H1 (cell line): ENCODE data around the gene TECPR2. TPM values are rescaled to one million over a fixed set of nuclear protein-coding genes. Genes with fewer than 3 reads are reported as not detected.

Experiments
- CTCF ChIA-PET: fragments of 300-600 bp; sonication (Branson Sonifier 250); formaldehyde crosslinking; loops from one replicate; lab custom pipeline; 2021; ENCODE audit not compliant: partially characterized antibody; lab: Charles Lee
- POLR2A ChIA-PET: fragments of 300-600 bp; sonication (Branson Sonifier 250); formaldehyde crosslinking; loops from one replicate; lab custom pipeline; 2021; ENCODE audit warnings: inconsistent platforms; ENCODE audit not compliant: partially characterized antibody; lab: Charles Lee
- DNase-seq, 2 experiments: peaks; one replicate each; pipeline versions ENCODE4 v3.0.0 to v3.0.0-alpha.2; 2010 to 2022; ENCODE audit warnings: low spot score in 2 of 2, low read depth in 1 of 2, mixed read lengths in 1 of 2
- FAIRE-seq: peaks from 2 replicates; lab custom pipeline; 2011; peaks lifted over from hg19 to GRCh38; lab: Jason Lieb, UNC
- H2AFZ ChIP-seq: 2 replicates; pipeline ENCODE4 v1.8.1; 2012; ENCODE audit warnings: low read length, inconsistent platforms
- H2AK5ac ChIP-seq: 2 replicates; pipeline ENCODE4 v1.6.1; 2013; ENCODE audit warnings: low read depth, low read length
- H2BK120ac ChIP-seq: replicated peaks from 2 replicates; pipeline ENCODE3; 2013; ENCODE audit warnings: low read depth, low read length, inconsistent platforms
- H2BK12ac ChIP-seq: 2 replicates; pipeline ENCODE4 v1.6.1; 2013; ENCODE audit warnings: low read depth, low read length
- H2BK15ac ChIP-seq: 2 replicates; pipeline ENCODE4 v1.6.1; 2013; ENCODE audit warnings: low read length
- H2BK20ac ChIP-seq: 2 replicates; pipeline ENCODE4 v1.6.1; 2013; ENCODE audit warnings: low read length
- H2BK5ac ChIP-seq: 2 replicates; pipeline ENCODE4 v1.6.1; 2013; ENCODE audit warnings: low read depth, low read length
- H3K14ac ChIP-seq: 2 replicates; pipeline ENCODE4 v1.6.1; 2013; ENCODE audit warnings: inconsistent platforms; ENCODE audit not compliant: insufficient read length
- H3K18ac ChIP-seq: 2 replicates; pipeline ENCODE4 v1.6.1; 2013; ENCODE audit warnings: low read length; ENCODE audit errors: extremely low read depth
- H3K23ac ChIP-seq: 2 replicates; pipeline ENCODE4 v1.6.1; 2013; ENCODE audit warnings: inconsistent platforms; ENCODE audit not compliant: insufficient read length
- H3K23me2 ChIP-seq: 2 replicates; pipeline ENCODE4 v1.6.1; 2013; ENCODE audit warnings: low read depth, low read length
- H3K27ac ChIP-seq: 2 replicates; pipeline ENCODE4 v1.6.1; 2011; ENCODE audit warnings: low read depth, low read length, inconsistent platforms
- H3K27me3 ChIP-seq, 4 experiments: replicated peaks in 1 of 4; 1 replicate in 1 of 4; 2 replicates in 3 of 4; pipeline versions ENCODE4 v1.6.1 to v1.8.1; 2011 to 2013; ENCODE audit warnings: low read length in 3 of 4, mild to moderate bottlenecking in 3 of 4, inconsistent platforms in 2 of 4, mixed read lengths in 2 of 4, moderate library complexity in 1 of 4; ENCODE audit not compliant: control insufficient read depth in 3 of 4, insufficient read depth in 3 of 4; ENCODE audit errors: extremely low read depth in 1 of 4
- H3K36me3 ChIP-seq, 4 experiments: 2 replicates each; pipeline versions ENCODE4 v1.6.1 to v1.8.1; 2011 to 2013; ENCODE audit warnings: mild to moderate bottlenecking in 4 of 4, low read length in 3 of 4, moderate library complexity in 2 of 4, control low read depth in 1 of 4, inconsistent platforms in 1 of 4; ENCODE audit not compliant: insufficient read depth in 4 of 4, control insufficient read depth in 2 of 4
- H3K4ac ChIP-seq: replicated peaks from 2 replicates; pipeline ENCODE3; 2013; ENCODE audit warnings: low read length, low read depth, mixed read lengths, inconsistent platforms; ENCODE audit not compliant: insufficient read length
- H3K4me1 ChIP-seq, 4 experiments: replicated peaks in 1 of 4; 1 replicate in 1 of 4; 2 replicates in 3 of 4; pipeline versions ENCODE4 v1.6.1 to v1.8.1; 2011 to 2013; ENCODE audit warnings: low read length in 3 of 4, inconsistent platforms in 2 of 4, mixed read lengths in 1 of 4; ENCODE audit not compliant: insufficient read depth in 4 of 4, control insufficient read depth in 3 of 4
- H3K4me2 ChIP-seq, 2 experiments: 2 replicates each; pipeline versions ENCODE4 v1.6.1 to v1.8.1; 2011 to 2013; ENCODE audit warnings: low read depth in 2 of 2, low read length in 2 of 2, control low read depth in 1 of 2, inconsistent platforms in 1 of 2, mild to moderate bottlenecking in 1 of 2; ENCODE audit not compliant: insufficient read depth in 1 of 2
- H3K4me3 ChIP-seq, 4 experiments: fragments of 200-600, 300-600 bp in 1 of 4; sonication (generic), shearing (Covaris generic), sonication (Bioruptor Twin) in 1 of 4; 2 replicates each; pipeline versions ENCODE4 v1.5.1 to v1.8.1; 2011 to 2016; ENCODE audit warnings: low read length in 4 of 4, low read depth in 3 of 4, control low read depth in 2 of 4, inconsistent platforms in 2 of 4, mild to moderate bottlenecking in 2 of 4, mixed read lengths in 1 of 4, moderate library complexity in 1 of 4; ENCODE audit not compliant: insufficient read depth in 2 of 4; ENCODE audit errors: extremely low read depth in 1 of 4
- H3K56ac ChIP-seq: replicated peaks from 2 replicates; pipeline ENCODE3; 2013; ENCODE audit warnings: low read depth, mild to moderate bottlenecking, mixed read lengths, low read length, inconsistent platforms; ENCODE audit not compliant: insufficient read length
- H3K79me1 ChIP-seq: 2 replicates; pipeline ENCODE4 v1.6.1; 2013; ENCODE audit warnings: low read depth, low read length, control low read depth
- H3K79me2 ChIP-seq, 2 experiments: 2 replicates each; pipeline versions ENCODE4 v1.6.1 to v1.8.1; 2012 to 2013; ENCODE audit warnings: low read length in 2 of 2, mild to moderate bottlenecking in 2 of 2, inconsistent platforms in 1 of 2; ENCODE audit not compliant: insufficient read depth in 2 of 2, control insufficient read depth in 1 of 2
- H3K9ac ChIP-seq, 4 experiments: replicated peaks in 1 of 4; 1 replicate in 1 of 4; 2 replicates in 3 of 4; pipeline versions ENCODE4 v1.6.1 to v1.8.1; 2011 to 2013; ENCODE audit warnings: low read depth in 3 of 4, low read length in 3 of 4, control low read depth in 2 of 4, mild to moderate bottlenecking in 2 of 4, moderate library complexity in 2 of 4, inconsistent platforms in 1 of 4; ENCODE audit errors: extremely low read depth in 1 of 4
- H3K9me3 ChIP-seq, 2 experiments: 2 replicates each; pipeline versions ENCODE4 v1.6.1 to v1.8.1; 2012 to 2013; ENCODE audit warnings: mild to moderate bottlenecking in 2 of 2, moderate library complexity in 2 of 2, control low read depth in 1 of 2, inconsistent platforms in 1 of 2, low read depth in 1 of 2, low read length in 1 of 2, mixed read lengths in 1 of 2; ENCODE audit not compliant: insufficient read depth in 2 of 2
- H4K20me1 ChIP-seq, 2 experiments: replicated peaks in 1 of 2; 2 replicates each; pipeline versions ENCODE3 to v1.8.1; 2011 to 2013; ENCODE audit warnings: inconsistent platforms in 2 of 2, low read length in 2 of 2, mild to moderate bottlenecking in 1 of 2; ENCODE audit not compliant: insufficient read depth in 2 of 2, control insufficient read depth in 1 of 2
- H4K5ac ChIP-seq: 2 replicates; pipeline ENCODE4 v1.6.1; 2013; ENCODE audit warnings: low read length, low read depth, mixed read lengths, inconsistent platforms; ENCODE audit not compliant: insufficient read length
- H4K8ac ChIP-seq: 2 replicates; pipeline ENCODE4 v1.8.0; 2013; ENCODE audit warnings: mild to moderate bottlenecking, moderate library complexity, low read length, inconsistent platforms; ENCODE audit not compliant: insufficient read depth; ENCODE audit errors: extremely low read depth
- H4K91ac ChIP-seq: replicated peaks from 2 replicates; pipeline ENCODE3; 2013; ENCODE audit warnings: low read length, mixed read lengths, inconsistent platforms; ENCODE audit not compliant: insufficient read length
- TBP ChIP-seq: IDR thresholded peaks from 2 replicates; pipeline ENCODE4 v1.6.1; 2011; ENCODE audit warnings: low read depth, low read length, improper control_type of control experiment
- WGBS, 2 experiments: shearing (Covaris generic) in 1 of 2; methylation state at CpG; one replicate each; pipeline versions ENCODE4 v1.1.6 to v1.1.7; 2013 to 2015; ENCODE audit warnings: low lambda C conversion rate in 2 of 2, mixed read lengths in 2 of 2, inconsistent platforms in 1 of 2, low coverage in 1 of 2, missing lambda C conversion rate in 1 of 2; ENCODE audit not compliant: insufficient replicate concordance in 2 of 2, insufficient coverage in 1 of 2, insufficient read length in 1 of 2; ENCODE audit errors: extremely low coverage in 1 of 2, missing lambda C conversion rate in 1 of 2; 5-methylcytosine and 5-hydroxymethylcytosine counted together
- polyA plus RNA-seq, 7 experiments: library from polyadenylated mRNA; depleted of rRNA in 3 of 7; stranded (reverse) in 5 of 7; unstranded in 2 of 7; fragments of >200 nt in 5 of 7; fragments of 200-250 nt in 2 of 7; gene quantifications; 1 replicate in 5 of 7; 2 replicates in 1 of 7; 4 replicates in 1 of 7; pipeline versions ENCODE4 v1.2.1 to v1.2.3, GENCODE V29; 2011 to 2013; ENCODE audit warnings: missing spikeins in 2 of 7, mixed read lengths in 2 of 7
- total RNA-seq: library from RNA; stranded (reverse); fragmentation: NEBNext Ultra II Directional; extraction: Animal tissue kit (Norgen Biotek cat#: 25700); gene quantifications from 2 replicates; pipeline ENCODE4 v1.2.1, GENCODE V29; 2021

Gene TECPR2
- total and polyA plus RNA-seq, 2 of the 8 experiments (the other 6 are each of a cell fraction or from before 2014, with no cell fraction given), result 6.8 to 19.4 TPM

DNA sequence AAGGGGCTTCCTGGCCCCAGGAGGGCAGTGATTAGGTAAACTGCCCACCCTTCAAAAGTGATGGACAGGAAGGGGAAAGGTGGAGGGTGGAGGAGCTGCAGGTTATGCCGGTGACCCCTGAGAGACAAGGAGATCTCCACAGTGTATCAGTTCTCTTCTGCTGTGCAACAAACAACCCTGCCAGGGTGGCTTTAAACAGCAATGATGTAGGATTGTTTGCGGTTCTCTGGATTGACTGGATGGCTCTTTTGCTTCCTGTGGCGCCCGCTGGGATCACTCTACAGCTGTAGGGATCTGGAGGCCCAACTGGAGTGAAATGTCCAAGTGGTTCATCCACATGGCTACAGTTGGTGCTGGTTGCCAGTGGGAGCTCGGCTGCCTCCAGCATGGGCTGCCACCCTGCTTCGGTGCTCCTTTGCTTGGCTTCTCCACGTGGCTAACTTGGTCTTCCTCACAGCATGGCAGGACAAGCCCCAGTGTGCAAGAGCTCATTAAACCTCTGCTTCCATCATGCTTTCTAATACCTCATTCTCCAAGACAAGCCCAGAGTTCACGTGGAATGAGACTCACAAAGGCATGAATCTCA is 155.4 kb downstream of the TECPR2 start:
- Histone ChIP-seq H3K4me2 (no peak overlapping the region), H3K79me2 (no peaks in the 10 kb centered on the region), H3K4me1 (peaks cover 0 to 5% (median under 1%) of the 10 kb centered on the region in 4 experiments; a peak in 2 of 7 replicates), H2BK5ac (no peak overlapping the region), H4K20me1 (no peaks in the 10 kb centered on the region), H2BK20ac (no peak overlapping the region), H3K9ac (no peak overlapping the region), H3K79me1 (no peaks in the 10 kb centered on the region), H2BK120ac (no peak overlapping the region), H2BK15ac (peak overlapping the region; percentile 10; the same call in 1 of the 2 replicates), H3K23ac (no peak overlapping the region), H4K8ac (no peak overlapping the region), H3K27me3 (peaks cover 0 to 4% (median 1%) of the 10 kb centered on the region in 4 experiments; a peak in 2 of 7 replicates), H4K5ac (no peak overlapping the region), H3K14ac (no peak overlapping the region), H3K4me3 (no peak overlapping the region), H2AK5ac (no peak overlapping the region), H3K9me3 (no peaks in the 10 kb centered on the region), H3K23me2 (peaks cover 5% of the 10 kb centered on the region), H2AFZ (no peak overlapping the region), H4K91ac (no peak overlapping the region), H3K27ac (no peak overlapping the region), H3K36me3 (no peaks in the 10 kb centered on the region), H3K18ac (no peak overlapping the region), H3K4ac (peak overlapping the region; percentile 72), H3K56ac (no peak overlapping the region), H2BK12ac (no peak overlapping the region)
- 77% methylated on average over 8 of the region's 8 CpGs; no CpG with 5 or more reads in 1 of the 2 experiments for WGBS, 2 experiments
- DNase-seq, result no peak
- CTCF ChIA-PET, result interaction anchor here (0.5 to 2.2 kb wide), 13 partner anchors 10 to 363 kb away, joined by 3 to 8 read pairs (median 4); no protein-coding TSS in a partner anchor
- no peak for FAIRE-seq
- POLR2A ChIA-PET, result interaction anchor here (0.6 to 1.1 kb wide), 2 partner anchors 143 to 201 kb away, joined by 4 read pairs; no protein-coding TSS in a partner anchor
- TF ChIP-seq TBP, result no peak
